MG63 (cell line): ENCODE measurements around the gene SYNGR1. TPM values are rescaled to one million over a fixed set of nuclear protein-coding genes. Genes with fewer than 3 reads are reported as not detected.

ENCODE experiments used
- DNase-seq: peaks from one replicate; pipeline ENCODE4 v3.0.0-alpha.2; 2020
- H3K27me3 ChIP-seq: fragments of 250-450 bp; sonication (Bioruptor Pico); 2 replicates; pipeline ENCODE4 v1.5.1; 2020; ENCODE audit warnings: mild to moderate bottlenecking, moderate library complexity
- H3K36me3 ChIP-seq: fragments of 250-450 bp; sonication (Bioruptor Pico); 2 replicates; pipeline ENCODE4 v1.5.1; 2020; ENCODE audit warnings: mild to moderate bottlenecking, moderate library complexity
- H3K4me3 ChIP-seq: fragments of 250-450 bp; sonication (Bioruptor Pico); 2 replicates; pipeline ENCODE4 v1.5.1; 2020; ENCODE audit warnings: mild to moderate bottlenecking, moderate library complexity
- H3K9me3 ChIP-seq: fragments of 250-450 bp; sonication (Bioruptor Pico); 2 replicates; pipeline ENCODE4 v1.5.1; 2020; ENCODE audit warnings: mild to moderate bottlenecking, moderate library complexity
- total RNA-seq: library from RNA; depleted of rRNA; stranded (reverse); fragments of >200 nt; shearing (Covaris generic); gene quantifications from 2 replicates; pipeline ENCODE4 v1.2.3, GENCODE V29; 2014; ENCODE audit warnings: low replicate concordance

Gene SYNGR1
- total RNA-seq, 1 experiment from 2014 or later: 58.3 TPM

GRCh38 chr22:39375646-39376045 lies 25.9 kb downstream of the SYNGR1 start:
- no peak for DNase-seq
- Histone ChIP-seq H3K27me3 (no peaks in the 10 kb centered on the region), H3K9me3 (0 out of 2 replicates have a peak, but pooled peaks cover 3% of the 10 kb centered on the region), H3K4me3 (no peak overlapping the region), H3K36me3 (no peaks in the 10 kb centered on the region)

DNA sequence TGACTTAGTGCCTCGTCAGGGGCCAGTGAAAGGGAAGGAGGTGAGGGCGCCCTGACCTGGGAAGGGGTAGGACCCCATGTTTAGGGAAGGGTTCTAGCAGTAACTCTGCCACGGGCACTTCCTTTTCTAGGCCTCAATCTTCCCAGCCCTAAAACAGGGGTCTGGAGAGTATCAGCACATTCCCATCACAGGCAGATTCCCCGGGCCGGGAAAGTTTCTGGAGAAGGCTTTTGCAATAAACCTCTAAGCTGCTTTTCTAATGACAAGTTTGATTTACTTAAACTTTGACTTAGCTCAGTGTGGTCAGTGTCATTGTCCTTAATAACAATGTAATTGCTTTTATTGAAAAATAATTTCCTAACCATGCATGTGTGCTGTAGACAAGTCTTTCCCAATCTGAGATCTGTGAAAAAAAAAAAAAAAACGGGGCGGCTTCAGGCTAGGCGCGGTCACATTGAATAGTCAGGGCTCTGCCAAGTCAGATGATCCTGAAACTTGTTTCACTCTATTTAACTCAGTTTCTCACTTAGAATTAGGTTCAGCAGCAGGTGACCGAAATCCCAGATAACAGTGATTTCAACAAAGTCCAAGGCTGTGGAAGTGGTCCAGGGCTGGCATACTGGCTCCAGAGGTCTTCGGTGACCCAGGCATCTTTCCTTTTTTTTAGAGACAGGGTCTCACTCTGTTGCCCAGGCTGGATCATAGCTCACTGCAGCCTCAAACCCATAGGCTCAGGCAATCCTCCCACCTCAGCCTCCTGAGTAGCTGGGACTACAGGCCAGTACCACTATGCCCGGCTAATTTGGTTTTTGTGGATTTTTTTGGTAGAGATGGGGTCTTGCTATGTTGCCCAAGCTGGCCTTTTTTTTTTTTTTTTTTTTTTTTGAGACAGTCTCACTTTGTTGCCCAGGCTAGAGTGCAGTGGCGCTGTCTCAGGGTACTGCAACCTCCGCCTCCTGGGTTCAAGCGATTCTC lies 30.3 kb downstream of the SYNGR1 start:
- H3K9me3 ChIP-seq: no peaks in the 10 kb centered on the region
- no peak for DNase-seq
- H3K36me3 ChIP-seq: no peaks in the 10 kb centered on the region
- H3K4me3 ChIP-seq: no peak overlapping the region
- no peaks in the 10 kb centered on the region for H3K27me3 ChIP-seq

GRCh38 chr22:39381009-39381755 lies 31.4 kb downstream of the SYNGR1 start:
- H3K4me3 ChIP-seq: no peak overlapping the region
- no peaks in the 10 kb centered on the region for H3K36me3 ChIP-seq
- DNase-seq: no peak
- no peaks in the 10 kb centered on the region for H3K9me3 ChIP-seq
- H3K27me3 ChIP-seq: no peaks in the 10 kb centered on the region

GRCh38 chr22:39381930-39382329 lies 32.1 kb downstream of the SYNGR1 start:
- H3K4me3 ChIP-seq: no peak overlapping the region
- H3K9me3 ChIP-seq: no peaks in the 10 kb centered on the region
- H3K27me3 ChIP-seq: no peaks in the 10 kb centered on the region
- no peak for DNase-seq
- H3K36me3 ChIP-seq: no peaks in the 10 kb centered on the region

DNA sequence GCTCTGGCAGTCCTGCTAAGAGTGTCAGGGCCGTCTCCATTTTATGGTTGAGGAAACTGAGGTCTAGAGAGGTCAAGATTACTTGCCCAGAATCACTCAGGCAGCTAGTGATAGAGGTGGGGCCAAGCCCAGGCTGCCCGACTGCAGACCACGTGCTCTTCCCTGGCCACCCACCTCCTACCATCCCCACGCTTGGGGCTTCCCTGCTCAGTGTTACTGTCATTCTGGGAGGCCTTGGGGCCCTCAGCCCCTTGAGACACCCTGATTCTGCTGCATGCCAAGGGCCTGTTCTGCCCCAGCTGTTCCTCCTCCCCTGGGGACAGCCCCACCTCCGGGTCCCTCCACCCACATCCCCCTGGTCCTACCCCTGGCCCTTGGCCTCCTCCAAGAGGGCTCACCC lies 32.6 kb downstream of the SYNGR1 start:
- Histone ChIP-seq H3K4me3 (no peak overlapping the region), H3K9me3 (no peaks in the 10 kb centered on the region), H3K27me3 (no peaks in the 10 kb centered on the region), H3K36me3 (no peaks in the 10 kb centered on the region)
- DNase-seq: no peak

GRCh38 chr22:39383841-39384625 lies 34.2 kb downstream of the SYNGR1 start:
- Histone ChIP-seq H3K9me3 (no peaks in the 10 kb centered on the region), H3K4me3 (no peak overlapping the region), H3K27me3 (no peaks in the 10 kb centered on the region), H3K36me3 (no peaks in the 10 kb centered on the region)
- peak; percentile 51 for DNase-seq

- Histone ChIP-seq H3K36me3 (no peaks in the 10 kb centered on the region), H3K9me3 (no peaks in the 10 kb centered on the region), H3K27me3 (no peaks in the 10 kb centered on the region), H3K4me3 (no peak overlapping the region)
- DNase-seq: no peak
Measured at GRCh38 chr22:39384750-39385480, 35.1 kb downstream of the SYNGR1 start.

DNA sequence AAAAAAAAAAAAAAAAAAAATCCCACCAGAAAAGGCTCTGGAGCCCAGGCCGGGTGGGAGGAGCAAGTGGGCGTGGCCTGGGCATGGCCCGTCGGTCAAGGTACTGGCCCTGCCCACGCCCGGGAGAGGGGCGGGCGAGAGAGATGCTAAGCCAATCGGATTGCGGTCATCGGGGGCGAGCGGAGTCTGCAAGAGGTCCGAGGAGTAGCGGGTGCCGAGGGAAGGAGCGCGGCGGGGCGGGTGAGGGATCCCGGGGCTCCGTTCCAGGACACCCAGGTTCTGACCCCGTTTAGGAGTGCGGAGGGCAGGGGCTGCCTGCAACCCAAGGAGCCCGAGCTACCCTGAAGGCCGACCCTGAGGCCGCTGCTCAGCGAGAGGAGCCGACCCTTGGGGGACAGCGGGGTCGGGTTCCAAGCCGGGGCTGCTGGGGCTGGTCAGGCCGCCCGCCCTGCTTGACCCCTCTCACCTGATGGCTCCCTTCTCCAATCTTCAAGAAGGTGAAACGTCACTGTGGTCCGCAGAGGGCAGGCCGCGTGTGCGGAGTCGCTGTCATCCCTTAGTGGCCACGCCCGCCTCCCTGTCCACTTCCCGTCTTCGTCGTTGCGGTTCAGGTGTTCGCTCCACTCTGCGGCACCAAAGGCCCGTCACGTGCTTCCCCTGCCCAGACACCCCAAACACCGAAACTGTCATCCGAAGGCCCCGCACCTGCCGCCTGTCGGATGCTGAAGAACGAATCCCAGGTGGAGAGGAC lies 38.6 kb downstream of the SYNGR1 start:
- DNase-seq: no peak
- Histone ChIP-seq H3K9me3 (no peaks in the 10 kb centered on the region), H3K4me3 (no peak overlapping the region), H3K27me3 (no peaks in the 10 kb centered on the region), H3K36me3 (no peaks in the 10 kb centered on the region)

- Histone ChIP-seq H3K36me3 (no peaks in the 10 kb centered on the region), H3K9me3 (no peaks in the 10 kb centered on the region), H3K27me3 (no peaks in the 10 kb centered on the region), H3K4me3 (no peak overlapping the region)
- no peak for DNase-seq
Measured at GRCh38 chr22:39389420-39389819, 39.6 kb downstream of the SYNGR1 start.

- no peak overlapping the region for H3K4me3 ChIP-seq
- H3K27me3 ChIP-seq: no peaks in the 10 kb centered on the region
- no peak for DNase-seq
- H3K36me3 ChIP-seq: no peaks in the 10 kb centered on the region
- H3K9me3 ChIP-seq: no peaks in the 10 kb centered on the region
Measured at GRCh38 chr22:39392341-39392948, 42.7 kb downstream of the SYNGR1 start.

DNA sequence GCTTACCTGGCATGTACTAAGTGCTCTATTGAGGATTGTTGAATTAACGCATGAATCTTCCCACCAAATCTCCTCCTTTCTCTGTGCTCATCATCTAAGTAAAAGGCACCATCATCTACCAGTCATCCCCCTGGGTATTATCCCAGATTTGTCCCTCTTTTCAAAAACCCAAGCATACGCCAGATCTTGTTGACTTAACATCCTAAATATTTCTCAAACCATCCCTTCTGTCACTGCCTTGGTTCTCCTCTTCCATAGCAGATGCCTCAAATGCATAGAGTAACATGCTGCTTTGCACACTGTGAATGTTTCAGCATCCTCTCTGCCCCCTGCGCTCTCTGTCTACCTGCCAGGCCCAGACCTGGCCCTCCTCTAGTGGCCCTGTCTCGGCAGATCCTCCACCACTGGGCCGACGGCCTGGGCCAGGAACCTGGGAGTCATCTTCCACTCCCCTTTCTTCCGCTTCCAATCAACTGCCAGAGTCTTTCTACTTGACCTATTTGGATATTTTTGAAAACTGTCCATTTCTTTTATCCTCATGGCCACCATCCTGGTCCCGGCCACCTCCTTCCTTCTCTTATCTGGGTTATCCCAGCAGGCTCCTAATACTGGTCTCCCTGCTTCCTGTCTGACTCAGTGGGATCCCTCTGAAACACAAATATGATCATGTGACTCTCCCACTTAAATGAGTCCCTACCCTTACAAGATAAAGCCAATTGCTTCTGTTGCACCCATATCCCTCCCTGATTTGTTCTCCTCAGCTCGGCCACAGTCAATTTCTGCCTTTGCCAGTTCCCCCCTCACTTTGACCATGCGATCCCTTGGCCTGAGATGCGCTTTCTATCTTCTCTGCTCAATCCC lies 46.4 kb downstream of the SYNGR1 start:
- H3K27me3 ChIP-seq: no peaks in the 10 kb centered on the region
- no peaks in the 10 kb centered on the region for H3K36me3 ChIP-seq
- no peaks in the 10 kb centered on the region for H3K9me3 ChIP-seq
- DNase-seq: no peak
- H3K4me3 ChIP-seq: no peak overlapping the region

- Histone ChIP-seq H3K9me3 (no peaks in the 10 kb centered on the region), H3K36me3 (no peaks in the 10 kb centered on the region), H3K4me3 (no peak overlapping the region), H3K27me3 (no peaks in the 10 kb centered on the region)
- no peak for DNase-seq
Measured at GRCh38 chr22:39396797-39397195, 47.0 kb downstream of the SYNGR1 start.

GRCh38 chr22:39401301-39401631 lies 51.5 kb downstream of the SYNGR1 start:
- Histone ChIP-seq H3K27me3 (no peaks in the 10 kb centered on the region), H3K9me3 (no peaks in the 10 kb centered on the region), H3K36me3 (no peaks in the 10 kb centered on the region; the same call in none of the 2 replicates), H3K4me3 (no peak overlapping the region)
- DNase-seq: no peak

DNA sequence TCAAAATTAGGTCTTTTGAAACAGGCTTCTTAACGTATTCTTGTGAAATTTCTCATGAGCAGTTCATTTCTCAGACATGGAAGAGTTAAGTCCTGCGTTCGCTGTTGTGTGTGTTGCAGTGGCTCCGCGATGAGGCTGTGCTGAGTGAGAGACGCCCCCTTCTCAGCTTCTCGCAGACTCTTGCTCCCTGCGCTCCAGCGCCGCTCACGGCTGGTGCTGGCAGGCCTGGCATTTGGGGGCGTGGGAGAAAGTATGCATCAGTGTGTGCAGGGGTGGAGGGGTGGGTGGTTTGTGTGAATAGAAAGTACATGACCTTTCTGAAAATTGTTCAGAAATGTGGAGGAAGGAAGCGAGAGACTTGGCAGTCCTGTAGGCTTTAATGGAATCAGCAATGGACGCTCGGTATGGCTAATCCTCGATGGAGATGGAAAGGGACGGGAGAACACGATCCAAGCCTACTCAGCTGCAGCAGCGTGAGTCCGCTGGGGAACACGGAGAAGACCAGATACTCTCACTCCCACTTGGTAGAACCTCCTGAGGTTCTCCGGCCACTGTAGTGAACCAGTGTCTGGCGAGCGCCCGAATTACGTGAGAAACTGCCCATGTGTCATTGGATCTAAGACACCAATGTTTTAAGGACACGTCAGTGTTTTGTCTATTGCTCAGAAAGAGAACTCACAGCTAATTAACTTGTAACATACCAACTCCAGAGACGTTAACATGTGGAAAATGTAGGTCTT lies 55.7 kb downstream of the SYNGR1 start:
- no peak overlapping the region for H3K4me3 ChIP-seq
- no peak for DNase-seq
- no peaks in the 10 kb centered on the region for H3K9me3 ChIP-seq
- no peaks in the 10 kb centered on the region; the same call in none of the 2 replicates for H3K36me3 ChIP-seq
- H3K27me3 ChIP-seq: no peaks in the 10 kb centered on the region
